HepG2 (cell line): ENCODE data around the gene KRTAP27-1.

Experiments used
- DPF2 ChIP-seq: sonication (generic); formaldehyde crosslinking; IDR thresholded peaks from 2 replicates; pipeline ENCODE4 v1.4.0; 2020; ENCODE audit warnings: mild to moderate bottlenecking, low read depth, missing genetic modification reagents, borderline replicate concordance
- MLX ChIP-seq: IDR thresholded peaks from 2 replicates; pipeline ENCODE4 v1.6.1; 2016
- MLXIP ChIP-seq: sonication (generic); formaldehyde crosslinking; IDR thresholded peaks from 2 replicates; pipeline ENCODE4 v1.9.0; 2021; ENCODE audit warnings: missing genetic modification reagents, borderline replicate concordance
- PAX8 ChIP-seq: sonication (generic); formaldehyde crosslinking; IDR thresholded peaks from 2 replicates; pipeline ENCODE4 v1.8.0; 2022; ENCODE audit warnings: mild to moderate bottlenecking, missing genetic modification reagents, borderline replicate concordance
- PHF20 ChIP-seq: sonication (generic); formaldehyde crosslinking; IDR thresholded peaks from 2 replicates; pipeline ENCODE4 v1.5.0; 2020; ENCODE audit warnings: mild to moderate bottlenecking, missing genetic modification reagents
- POLR2AphosphoS5 ChIP-seq: IDR thresholded peaks from 2 replicates; pipeline ENCODE4 v1.6.1; 2012; ENCODE audit warnings: low read depth, low read length
- RAD21 ChIP-seq: fragments of 450-650 bp; formaldehyde crosslinking; IDR thresholded peaks from 2 replicates; pipeline ENCODE4 v1.5.0; 2020; ENCODE audit warnings: mild to moderate bottlenecking
- RBM39 ChIP-seq: fragments of 200-400 bp; formaldehyde crosslinking; IDR thresholded peaks from one replicate; pipeline ENCODE4 v1.6.1; 2018; ENCODE audit warnings: antibody characterized with exemption, mild to moderate bottlenecking, low read depth, low read length; ENCODE audit not compliant: poor library complexity, severe bottlenecking
- SP1 ChIP-seq, 2 experiments: fragments of 450-650 bp in 1 of 2; sonication (generic) in 1 of 2; formaldehyde crosslinking in 1 of 2; IDR thresholded peaks; 2 replicates each; pipeline versions ENCODE4 v1.4.0 to v1.6.1; 2016 to 2020; ENCODE audit warnings: missing genetic modification reagents in 1 of 2
- ZBTB49 ChIP-seq: sonication (generic); formaldehyde crosslinking; IDR thresholded peaks from 2 replicates; pipeline ENCODE4 v1.4.0; 2020; ENCODE audit warnings: missing genetic modification reagents, borderline replicate concordance
- ZNF354B ChIP-seq: sonication (generic); formaldehyde crosslinking; IDR thresholded peaks from 2 replicates; pipeline ENCODE4 v1.8.0; 2022; ENCODE audit warnings: mild to moderate bottlenecking, missing genetic modification reagents
- TF ChIP-seq, protein P1 (sequence below): sonication (generic); formaldehyde crosslinking; IDR thresholded peaks from 2 replicates; pipeline ENCODE4 v1.5.0; 2020; ENCODE audit warnings: mild to moderate bottlenecking, missing genetic modification reagents
- TF ChIP-seq, protein P2 (sequence below): sonication (generic); formaldehyde crosslinking; IDR thresholded peaks from 2 replicates; pipeline ENCODE4 v1.5.0; 2020; ENCODE audit warnings: mild to moderate bottlenecking, missing genetic modification reagents, moderate library complexity
- TF ChIP-seq, protein P3 (sequence below): sonication (generic); formaldehyde crosslinking; IDR thresholded peaks from 2 replicates; pipeline ENCODE4 v1.5.1; 2020; ENCODE audit warnings: missing genetic modification reagents, mild to moderate bottlenecking, borderline replicate concordance

- TF ChIP-seq, protein P1, sequence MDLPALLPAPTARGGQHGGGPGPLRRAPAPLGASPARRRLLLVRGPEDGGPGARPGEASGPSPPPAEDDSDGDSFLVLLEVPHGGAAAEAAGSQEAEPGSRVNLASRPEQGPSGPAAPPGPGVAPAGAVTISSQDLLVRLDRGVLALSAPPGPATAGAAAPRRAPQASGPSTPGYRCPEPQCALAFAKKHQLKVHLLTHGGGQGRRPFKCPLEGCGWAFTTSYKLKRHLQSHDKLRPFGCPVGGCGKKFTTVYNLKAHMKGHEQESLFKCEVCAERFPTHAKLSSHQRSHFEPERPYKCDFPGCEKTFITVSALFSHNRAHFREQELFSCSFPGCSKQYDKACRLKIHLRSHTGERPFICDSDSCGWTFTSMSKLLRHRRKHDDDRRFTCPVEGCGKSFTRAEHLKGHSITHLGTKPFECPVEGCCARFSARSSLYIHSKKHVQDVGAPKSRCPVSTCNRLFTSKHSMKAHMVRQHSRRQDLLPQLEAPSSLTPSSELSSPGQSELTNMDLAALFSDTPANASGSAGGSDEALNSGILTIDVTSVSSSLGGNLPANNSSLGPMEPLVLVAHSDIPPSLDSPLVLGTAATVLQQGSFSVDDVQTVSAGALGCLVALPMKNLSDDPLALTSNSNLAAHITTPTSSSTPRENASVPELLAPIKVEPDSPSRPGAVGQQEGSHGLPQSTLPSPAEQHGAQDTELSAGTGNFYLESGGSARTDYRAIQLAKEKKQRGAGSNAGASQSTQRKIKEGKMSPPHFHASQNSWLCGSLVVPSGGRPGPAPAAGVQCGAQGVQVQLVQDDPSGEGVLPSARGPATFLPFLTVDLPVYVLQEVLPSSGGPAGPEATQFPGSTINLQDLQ (CRISPR knock-in tag): no peak
- TF ChIP-seq DPF2: no peak
- TF ChIP-seq, protein P2, sequence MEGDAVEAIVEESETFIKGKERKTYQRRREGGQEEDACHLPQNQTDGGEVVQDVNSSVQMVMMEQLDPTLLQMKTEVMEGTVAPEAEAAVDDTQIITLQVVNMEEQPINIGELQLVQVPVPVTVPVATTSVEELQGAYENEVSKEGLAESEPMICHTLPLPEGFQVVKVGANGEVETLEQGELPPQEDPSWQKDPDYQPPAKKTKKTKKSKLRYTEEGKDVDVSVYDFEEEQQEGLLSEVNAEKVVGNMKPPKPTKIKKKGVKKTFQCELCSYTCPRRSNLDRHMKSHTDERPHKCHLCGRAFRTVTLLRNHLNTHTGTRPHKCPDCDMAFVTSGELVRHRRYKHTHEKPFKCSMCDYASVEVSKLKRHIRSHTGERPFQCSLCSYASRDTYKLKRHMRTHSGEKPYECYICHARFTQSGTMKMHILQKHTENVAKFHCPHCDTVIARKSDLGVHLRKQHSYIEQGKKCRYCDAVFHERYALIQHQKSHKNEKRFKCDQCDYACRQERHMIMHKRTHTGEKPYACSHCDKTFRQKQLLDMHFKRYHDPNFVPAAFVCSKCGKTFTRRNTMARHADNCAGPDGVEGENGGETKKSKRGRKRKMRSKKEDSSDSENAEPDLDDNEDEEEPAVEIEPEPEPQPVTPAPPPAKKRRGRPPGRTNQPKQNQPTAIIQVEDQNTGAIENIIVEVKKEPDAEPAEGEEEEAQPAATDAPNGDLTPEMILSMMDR: no peak
- TF ChIP-seq, protein P3, sequence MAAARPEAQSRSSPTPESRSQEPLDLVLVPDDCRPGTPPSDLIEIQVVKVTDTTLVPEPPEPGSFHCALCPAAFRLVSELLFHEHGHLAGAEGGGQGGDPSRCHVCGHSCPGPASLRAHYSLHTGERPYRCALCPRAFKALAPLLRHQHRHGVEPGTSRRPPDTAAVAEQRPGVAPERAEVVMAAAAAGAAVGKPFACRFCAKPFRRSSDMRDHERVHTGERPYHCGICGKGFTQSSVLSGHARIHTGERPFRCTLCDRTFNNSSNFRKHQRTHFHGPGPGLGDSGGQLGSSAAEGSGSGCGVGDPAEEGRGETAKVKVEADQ: no peak
- no peak for TF ChIP-seq PHF20 (CRISPR knock-in tag)
- no peak for TF ChIP-seq POLR2AphosphoS5
- no peak for TF ChIP-seq RAD21 (CRISPR knock-in tag)
- no peak for TF ChIP-seq RBM39
- no peak for TF ChIP-seq PAX8 (CRISPR knock-in tag)
- TF ChIP-seq MLXIP (CRISPR knock-in tag): no peak
- TF ChIP-seq MLX (CRISPR knock-in tag): no peak
- TF ChIP-seq ZBTB49 (CRISPR knock-in tag): no peak
- TF ChIP-seq SP1 (IDR thresholded peaks at IDR 0.05): no peak
- no peak for TF ChIP-seq SP1 (CRISPR knock-in tag; IDR thresholded peaks at IDR 0.05)
- TF ChIP-seq ZNF354B (CRISPR knock-in tag): no peak
These were observed 7.5 kb upstream of the KRTAP27-1 start for GRCh38 chr21:30345014-30345413.
